ENCODE results near the gene JMJD1C. TPM values are rescaled to one million over a fixed set of nuclear protein-coding genes. Genes with fewer than 3 reads are reported as not detected.
"Not testable (repeated sequence)": the region's sequence is repeated elsewhere in the genome, so short reads cannot be mapped to it uniquely, and the experiment has no call there.

The JMJD1C gene
- total RNA-seq, 1 donor from 2014 or later, result 143 TPM

DNA sequence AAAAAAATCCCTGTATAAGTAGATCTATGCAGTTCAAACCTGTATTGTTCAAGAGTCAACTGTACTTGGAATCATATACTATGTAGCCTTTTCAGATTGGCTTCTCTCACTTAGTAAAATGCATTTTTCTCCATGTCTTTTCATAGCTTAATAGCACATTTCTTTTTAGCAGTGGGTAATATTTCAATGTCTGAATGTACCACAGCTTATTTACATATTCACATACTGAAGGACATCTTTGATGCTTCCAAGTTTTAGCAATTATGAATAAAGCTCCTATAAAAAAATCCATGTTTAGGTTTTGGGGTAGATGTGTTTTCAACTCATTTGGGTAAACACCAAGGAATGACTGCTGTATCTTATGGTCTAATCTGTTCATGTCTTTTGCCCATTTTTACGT, 177.6 kb downstream of the JMJD1C start:
- H3K27me3 ChIP-seq, result no peaks in the 10 kb centered on the region
- H3K27ac ChIP-seq, result no peak overlapping the region
- H3K4me3 ChIP-seq, result no peak overlapping the region
- TF ChIP-seq, protein P1, sequence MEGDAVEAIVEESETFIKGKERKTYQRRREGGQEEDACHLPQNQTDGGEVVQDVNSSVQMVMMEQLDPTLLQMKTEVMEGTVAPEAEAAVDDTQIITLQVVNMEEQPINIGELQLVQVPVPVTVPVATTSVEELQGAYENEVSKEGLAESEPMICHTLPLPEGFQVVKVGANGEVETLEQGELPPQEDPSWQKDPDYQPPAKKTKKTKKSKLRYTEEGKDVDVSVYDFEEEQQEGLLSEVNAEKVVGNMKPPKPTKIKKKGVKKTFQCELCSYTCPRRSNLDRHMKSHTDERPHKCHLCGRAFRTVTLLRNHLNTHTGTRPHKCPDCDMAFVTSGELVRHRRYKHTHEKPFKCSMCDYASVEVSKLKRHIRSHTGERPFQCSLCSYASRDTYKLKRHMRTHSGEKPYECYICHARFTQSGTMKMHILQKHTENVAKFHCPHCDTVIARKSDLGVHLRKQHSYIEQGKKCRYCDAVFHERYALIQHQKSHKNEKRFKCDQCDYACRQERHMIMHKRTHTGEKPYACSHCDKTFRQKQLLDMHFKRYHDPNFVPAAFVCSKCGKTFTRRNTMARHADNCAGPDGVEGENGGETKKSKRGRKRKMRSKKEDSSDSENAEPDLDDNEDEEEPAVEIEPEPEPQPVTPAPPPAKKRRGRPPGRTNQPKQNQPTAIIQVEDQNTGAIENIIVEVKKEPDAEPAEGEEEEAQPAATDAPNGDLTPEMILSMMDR (IDR thresholded peaks at IDR 0.05), result no peak
- TF ChIP-seq EZH2 (IDR thresholded peaks at IDR 0.05) (no peak), EZH2phosphoT487 (IDR thresholded peaks at IDR 0.05) (no peak)
- Mint-ChIP-seq H3K36me3 (peaks cover 5% of the 10 kb centered on the region), H3K4me3 (no peak overlapping the region), H3K4me1 (no peaks in the 10 kb centered on the region), H3K27me3 (ENCODE audit: insufficient read depth, low read depth) (no peaks in the 10 kb centered on the region), H3K9me3 (no peaks in the 10 kb centered on the region), H3K27ac (no peak overlapping the region)
- peaks cover 13% of the 10 kb centered on the region for H4K20me1 ChIP-seq (ENCODE audit: low read depth)
- no peaks in the 10 kb centered on the region for H3F3A ChIP-seq (ENCODE audit: low read depth)
- H2AFZ ChIP-seq (replicated peaks), result no peak overlapping the region
- no peaks in the 10 kb centered on the region for H3K36me3 ChIP-seq
- H3K4me1 ChIP-seq, result no peaks in the 10 kb centered on the region
- no peaks in the 10 kb centered on the region for H3K9me3 ChIP-seq (ENCODE audit: low read depth)
- no peak overlapping the region for H3K9ac ChIP-seq
- DNase-seq (ENCODE audit: low spot score), result no peak
- peaks cover 84% of the 10 kb centered on the region for H3K79me2 ChIP-seq (ENCODE audit: low read depth)
- no peak overlapping the region for H3K4me2 ChIP-seq

DNA sequence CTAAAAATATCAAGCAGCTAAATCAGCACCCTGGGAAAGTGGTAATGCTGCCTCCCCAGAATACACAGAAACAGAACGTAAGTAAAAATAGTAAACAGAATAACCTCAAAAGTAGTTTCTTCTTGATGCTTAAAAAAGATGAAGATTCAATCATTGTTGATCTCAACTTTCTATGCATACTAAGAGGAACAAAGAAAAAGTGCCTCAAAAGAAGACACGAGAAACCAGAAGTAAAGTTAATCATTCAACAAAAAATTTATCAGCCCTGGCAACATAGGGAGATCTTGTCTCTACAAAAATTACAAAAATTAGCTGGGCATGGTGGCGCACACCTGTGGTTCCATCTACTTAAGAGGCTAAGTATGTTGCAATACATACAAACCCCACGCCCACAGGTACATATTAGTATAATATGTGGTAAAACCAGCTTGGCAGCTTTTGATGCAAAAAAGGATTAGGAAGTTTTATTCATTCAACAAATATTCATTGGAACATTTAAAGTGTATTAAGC, 179.0 kb downstream of the JMJD1C start:
- Mint-ChIP-seq H3K9me3 (no peaks in the 10 kb centered on the region), H3K4me3 (no peak overlapping the region), H3K27ac (no peak overlapping the region), H3K27me3 (ENCODE audit: insufficient read depth, low read depth) (no peaks in the 10 kb centered on the region), H3K4me1 (no peaks in the 10 kb centered on the region), H3K36me3 (peaks cover 9% of the 10 kb centered on the region)
- Histone ChIP-seq H3K9ac (no peak overlapping the region), H3K4me1 (no peaks in the 10 kb centered on the region), H3K79me2 (ENCODE audit: low read depth) (peaks cover 83% of the 10 kb centered on the region), H3K9me3 (ENCODE audit: low read depth) (no peaks in the 10 kb centered on the region), H2AFZ (replicated peaks) (no peak overlapping the region), H3K36me3 (no peaks in the 10 kb centered on the region), H3K4me2 (no peak overlapping the region), H3K27me3 (no peaks in the 10 kb centered on the region), H3K4me3 (no peak overlapping the region), H4K20me1 (ENCODE audit: low read depth) (peaks cover 13% of the 10 kb centered on the region), H3K27ac (no peak overlapping the region), H3F3A (ENCODE audit: low read depth) (no peaks in the 10 kb centered on the region)
- no peak for TF ChIP-seq EZH2 (IDR thresholded peaks at IDR 0.05)
- TF ChIP-seq, protein P1 (IDR thresholded peaks at IDR 0.05), result no peak
- TF ChIP-seq EZH2phosphoT487 (IDR thresholded peaks at IDR 0.05), result no peak
- no peak for DNase-seq (ENCODE audit: low spot score)

DNA sequence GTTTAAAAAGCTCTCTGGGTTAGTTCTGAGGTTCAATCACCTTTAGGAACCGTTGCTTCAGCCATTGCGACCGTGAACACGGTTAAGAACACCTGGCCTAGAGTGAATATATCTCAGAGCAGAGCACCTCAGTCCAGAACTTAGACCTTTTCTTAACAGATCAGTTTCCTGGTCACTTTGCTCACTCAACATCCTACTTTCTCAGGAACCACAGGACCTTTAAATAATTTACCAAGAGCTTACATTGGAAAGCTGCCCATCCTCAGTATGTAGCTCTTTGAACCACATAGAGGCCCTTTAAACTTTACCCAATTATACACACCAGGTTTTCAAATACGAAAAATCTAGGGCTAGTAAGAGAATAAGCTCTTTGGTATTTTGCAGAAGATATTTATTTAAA, 179.4 kb downstream of the JMJD1C start:
- no peak overlapping the region for H2AFZ ChIP-seq (replicated peaks)
- Mint-ChIP-seq H3K4me3 (no peak overlapping the region), H3K9me3 (no peaks in the 10 kb centered on the region), H3K4me1 (no peaks in the 10 kb centered on the region), H3K27me3 (ENCODE audit: insufficient read depth, low read depth) (no peaks in the 10 kb centered on the region), H3K36me3 (peaks cover 9% of the 10 kb centered on the region), H3K27ac (no peak overlapping the region)
- no peaks in the 10 kb centered on the region for H3K36me3 ChIP-seq
- no peak overlapping the region for H3K9ac ChIP-seq
- TF ChIP-seq, protein P1 (IDR thresholded peaks at IDR 0.05), result no peak
- TF ChIP-seq EZH2 (IDR thresholded peaks at IDR 0.05) (no peak), EZH2phosphoT487 (IDR thresholded peaks at IDR 0.05) (no peak)
- no peak overlapping the region for H3K4me3 ChIP-seq
- H3K9me3 ChIP-seq (ENCODE audit: low read depth), result no peaks in the 10 kb centered on the region
- peaks cover 82% of the 10 kb centered on the region for H3K79me2 ChIP-seq (ENCODE audit: low read depth)
- no peaks in the 10 kb centered on the region for H3F3A ChIP-seq (ENCODE audit: low read depth)
- DNase-seq (ENCODE audit: low spot score), result no peak
- H3K4me2 ChIP-seq, result no peak overlapping the region
- H3K4me1 ChIP-seq, result no peaks in the 10 kb centered on the region
- H3K27ac ChIP-seq, result no peak overlapping the region
- peaks cover 13% of the 10 kb centered on the region for H4K20me1 ChIP-seq (ENCODE audit: low read depth)
- H3K27me3 ChIP-seq, result no peaks in the 10 kb centered on the region

DNA sequence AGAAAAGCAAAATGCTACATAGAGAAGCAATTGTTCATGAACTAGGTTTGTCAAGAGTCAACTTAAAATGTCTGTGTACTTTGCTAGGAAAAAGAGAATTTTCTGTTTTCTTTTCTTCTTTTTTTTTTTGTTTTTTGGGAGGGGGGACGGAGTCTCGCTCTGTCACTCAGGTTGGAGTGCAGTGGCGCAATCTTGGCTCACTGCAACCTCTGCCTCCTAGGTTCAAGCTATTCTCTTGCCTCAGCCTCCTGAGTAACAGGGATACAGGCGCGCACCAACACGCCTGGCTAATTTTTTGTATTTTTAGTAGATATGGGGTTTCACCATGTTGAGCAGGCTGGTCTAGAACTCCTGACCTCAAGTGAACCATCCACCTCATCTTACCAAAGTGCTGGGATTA, 181.9 kb downstream of the JMJD1C start:
- not testable (repeated sequence) for H3K4me1 ChIP-seq; H3K9ac ChIP-seq; H3K36me3 ChIP-seq; H3K27ac ChIP-seq; H3K4me3 Mint-ChIP-seq; H3K27me3 Mint-ChIP-seq (ENCODE audit: insufficient read depth, low read depth); H3K4me1 Mint-ChIP-seq; H3F3A ChIP-seq (ENCODE audit: low read depth); DNase-seq (ENCODE audit: low spot score); H3K9me3 Mint-ChIP-seq; H3K27ac Mint-ChIP-seq; H3K4me3 ChIP-seq; H3K9me3 ChIP-seq (ENCODE audit: low read depth); H2AFZ ChIP-seq (replicated peaks); H3K27me3 ChIP-seq; H3K4me2 ChIP-seq
- H3K36me3 Mint-ChIP-seq, result peaks cover 11% of the 10 kb centered on the region
- H4K20me1 ChIP-seq (ENCODE audit: low read depth), result peaks cover 13% of the 10 kb centered on the region
- H3K79me2 ChIP-seq (ENCODE audit: low read depth), result peaks cover 59% of the 10 kb centered on the region
